ENCODE results near the gene CDHR3. TPM values are rescaled to one million over a fixed set of nuclear protein-coding genes. Genes with fewer than 3 reads are reported as not detected.
A peak's percentile ranks its signal among the peaks of the same experiment; 100 is the strongest.

CDHR3 gene
- total and polyA plus RNA-seq, 5 donors from 2014 or later, result 5.6 to 38.2 (median 8.5) TPM

DNA sequence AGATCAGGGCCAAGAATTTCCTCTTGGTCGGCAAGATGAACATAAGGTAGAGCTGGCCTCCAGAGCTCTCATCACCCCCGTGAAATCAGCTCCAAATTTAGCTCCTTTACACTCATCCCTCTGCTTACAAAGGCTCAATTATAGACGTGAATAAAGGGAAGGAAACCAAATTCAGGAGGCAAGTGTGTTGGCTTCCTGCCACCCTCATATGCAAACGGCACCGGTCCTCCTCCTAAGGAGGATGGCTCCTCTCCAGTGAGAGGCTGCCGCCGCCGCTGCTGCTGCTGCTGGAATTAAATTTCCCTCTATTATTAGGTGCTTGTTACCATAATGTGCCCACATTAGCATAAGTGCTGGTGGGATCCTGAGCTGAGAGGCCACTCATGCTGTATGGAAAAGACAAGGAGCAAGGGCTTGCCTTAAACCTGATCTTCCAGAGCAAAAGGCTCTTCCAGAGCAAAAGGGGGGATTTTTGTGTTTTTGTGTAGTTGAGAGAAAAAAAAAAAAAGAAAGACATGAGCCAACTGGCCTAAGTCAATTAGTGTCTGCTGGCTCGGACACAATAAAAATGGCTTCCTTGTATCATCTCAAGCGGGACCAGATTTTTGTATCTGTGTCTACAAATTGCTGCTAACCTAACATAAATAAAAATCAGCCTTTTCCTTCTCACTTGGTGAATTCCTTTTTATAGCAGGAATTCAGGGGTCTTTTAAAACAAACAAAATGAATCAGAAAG lies 68.4 kb downstream of the CDHR3 start:
- Histone ChIP-seq H3K9me3 (ENCODE audit: control insufficient read depth in 2 of 2, low read length in 2 of 2) (no peaks in the 10 kb centered on the region), H3K36me3 (ENCODE audit: control insufficient read depth, insufficient read depth, low read length) (no peaks in the 10 kb centered on the region), H3K4me3 (ENCODE audit: low read depth, low read length) (no peak overlapping the region), H3K4me1 (ENCODE audit: control insufficient read depth, insufficient read depth, low read length, poor library complexity, severe bottlenecking) (no peaks in the 10 kb centered on the region), H3K27me3 (ENCODE audit: control insufficient read depth, insufficient read depth, low read length) (no peaks in the 10 kb centered on the region), H3K27ac (ENCODE audit: insufficient read depth, low read length, poor library complexity, severe bottlenecking) (no peak overlapping the region)
- Mint-ChIP-seq H3K36me3 (peaks cover 9% of the 10 kb centered on the region), H3K4me3 (no peak overlapping the region), H3K27ac (peak overlapping the region in 1 of 3 donors; percentile 17), H3K4me1 (peaks cover 0 to 14% (median 3%) of the 10 kb centered on the region in 4 donors), H3K27me3 (no peaks in the 10 kb centered on the region), H3K9me3 (no peaks in the 10 kb centered on the region)
- no peak for ATAC-seq (ENCODE audit: low read depth in 2 of 2)
- no peak for DNase-seq

DNA sequence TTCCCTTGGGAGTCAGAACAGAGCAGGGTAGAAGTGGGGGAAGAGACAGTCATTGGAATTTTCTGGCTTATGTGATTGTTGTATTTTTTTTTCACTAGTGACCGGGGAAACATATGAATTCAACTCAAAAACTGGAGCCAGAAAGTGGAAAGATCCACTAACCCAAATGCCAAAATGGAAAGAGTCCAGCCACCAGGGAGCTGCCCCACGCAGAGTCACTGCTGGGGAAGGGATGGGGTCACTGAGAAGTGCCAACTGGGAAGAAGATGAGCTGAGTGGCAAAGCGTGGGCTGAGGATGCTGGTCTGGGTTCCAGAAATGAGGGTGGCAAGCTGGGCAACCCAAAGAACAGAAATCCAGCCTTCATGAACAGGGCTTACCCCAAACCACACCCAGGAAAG lies 69.2 kb downstream of the CDHR3 start:
- H3K27ac ChIP-seq (ENCODE audit: insufficient read depth, low read length, poor library complexity, severe bottlenecking), result no peak overlapping the region
- Mint-ChIP-seq H3K27ac (no peak overlapping the region), H3K27me3 (no peaks in the 10 kb centered on the region), H3K9me3 (no peaks in the 10 kb centered on the region), H3K4me1 (peaks cover 0 to 10% (median 3%) of the 10 kb centered on the region in 4 donors), H3K4me3 (no peak overlapping the region), H3K36me3 (peaks cover 9% of the 10 kb centered on the region)
- DNase-seq (no peak), ATAC-seq (ENCODE audit: low read depth in 2 of 2) (no peak)
- H3K4me1 ChIP-seq (ENCODE audit: control insufficient read depth, insufficient read depth, low read length, poor library complexity, severe bottlenecking), result no peaks in the 10 kb centered on the region
- no peaks in the 10 kb centered on the region for H3K27me3 ChIP-seq (ENCODE audit: control insufficient read depth, insufficient read depth, low read length)
- no peaks in the 10 kb centered on the region for H3K36me3 ChIP-seq (ENCODE audit: control insufficient read depth, insufficient read depth, low read length)
- no peak overlapping the region for H3K4me3 ChIP-seq (ENCODE audit: low read depth, low read length)
- H3K9me3 ChIP-seq (ENCODE audit: control insufficient read depth in 2 of 2, low read length in 2 of 2), result no peaks in the 10 kb centered on the region

GRCh38 chr7:106033735-106034134 lies 70.7 kb downstream of the CDHR3 start:
- peaks cover 0 to 14% (median 3%) of the 10 kb centered on the region in 4 donors for H3K4me1 Mint-ChIP-seq
- no peaks in the 10 kb centered on the region for H3K4me1 ChIP-seq (ENCODE audit: control insufficient read depth, insufficient read depth, low read length, poor library complexity, severe bottlenecking)
- H3K36me3 ChIP-seq (ENCODE audit: control insufficient read depth, insufficient read depth, low read length), result no peaks in the 10 kb centered on the region
- no peak overlapping the region for H3K27ac ChIP-seq (ENCODE audit: insufficient read depth, low read length, poor library complexity, severe bottlenecking)
- H3K27me3 ChIP-seq (ENCODE audit: control insufficient read depth, insufficient read depth, low read length), result no peaks in the 10 kb centered on the region
- peaks cover 9% of the 10 kb centered on the region for H3K36me3 Mint-ChIP-seq
- H3K4me3 ChIP-seq (ENCODE audit: low read depth, low read length), result no peak overlapping the region
- H3K27ac Mint-ChIP-seq, result no peak overlapping the region
- no peak for DNase-seq
- H3K9me3 ChIP-seq (ENCODE audit: control insufficient read depth in 2 of 2, low read length in 2 of 2), result no peaks in the 10 kb centered on the region
- no peaks in the 10 kb centered on the region for H3K9me3 Mint-ChIP-seq
- no peaks in the 10 kb centered on the region for H3K27me3 Mint-ChIP-seq
- no peak overlapping the region for H3K4me3 Mint-ChIP-seq
- no peak for ATAC-seq (ENCODE audit: low read depth in 2 of 2)

GRCh38 chr7:106034383-106034782 lies 71.3 kb downstream of the CDHR3 start:
- no peak for DNase-seq
- no peak overlapping the region for H3K27ac Mint-ChIP-seq

GRCh38 chr7:106035568-106035967 lies 72.5 kb downstream of the CDHR3 start:
- H3K27me3 ChIP-seq (ENCODE audit: control insufficient read depth, insufficient read depth, low read length), result no peaks in the 10 kb centered on the region
- peaks cover 0 to 18% (median 2%) of the 10 kb centered on the region in 4 donors for H3K4me1 Mint-ChIP-seq
- peak overlapping the region in 1 of 3 donors; percentile 77 for H3K27ac Mint-ChIP-seq
- H3K36me3 Mint-ChIP-seq, result peaks cover 6% of the 10 kb centered on the region
- H3K4me3 ChIP-seq (ENCODE audit: low read depth, low read length), result no peak overlapping the region
- H3K36me3 ChIP-seq (ENCODE audit: control insufficient read depth, insufficient read depth, low read length), result no peaks in the 10 kb centered on the region
- H3K4me3 Mint-ChIP-seq, result no peak overlapping the region
- no peak overlapping the region for H3K27ac ChIP-seq (ENCODE audit: insufficient read depth, low read length, poor library complexity, severe bottlenecking)
- H3K9me3 Mint-ChIP-seq, result no peaks in the 10 kb centered on the region
- DNase-seq (no peak), ATAC-seq (ENCODE audit: low read depth in 2 of 2) (no peak)
- no peaks in the 10 kb centered on the region for H3K27me3 Mint-ChIP-seq
- H3K9me3 ChIP-seq (ENCODE audit: control insufficient read depth in 2 of 2, low read length in 2 of 2), result no peaks in the 10 kb centered on the region
- no peaks in the 10 kb centered on the region for H3K4me1 ChIP-seq (ENCODE audit: control insufficient read depth, insufficient read depth, low read length, poor library complexity, severe bottlenecking)

More at GRCh38 chr7:106034383-106034782, 71.3 kb downstream of the CDHR3 start:
- Mint-ChIP-seq H3K4me3 (no peak overlapping the region), H3K9me3 (no peaks in the 10 kb centered on the region), H3K27me3 (no peaks in the 10 kb centered on the region), H3K4me1 (peaks cover 0 to 14% (median 3%) of the 10 kb centered on the region in 4 donors), H3K36me3 (peaks cover 8% of the 10 kb centered on the region)
- H3K4me3 ChIP-seq (ENCODE audit: low read depth, low read length), result no peak overlapping the region
- H3K36me3 ChIP-seq (ENCODE audit: control insufficient read depth, insufficient read depth, low read length), result no peaks in the 10 kb centered on the region
- H3K9me3 ChIP-seq (ENCODE audit: control insufficient read depth in 2 of 2, low read length in 2 of 2), result no peaks in the 10 kb centered on the region
- H3K4me1 ChIP-seq (ENCODE audit: control insufficient read depth, insufficient read depth, low read length, poor library complexity, severe bottlenecking), result no peaks in the 10 kb centered on the region
- no peaks in the 10 kb centered on the region for H3K27me3 ChIP-seq (ENCODE audit: control insufficient read depth, insufficient read depth, low read length)
- H3K27ac ChIP-seq (ENCODE audit: insufficient read depth, low read length, poor library complexity, severe bottlenecking), result no peak overlapping the region
- no peak for ATAC-seq (ENCODE audit: low read depth in 2 of 2)

- H3K4me1 Mint-ChIP-seq, result peaks cover 0 to 21% (median 3%) of the 10 kb centered on the region in 4 donors
- peak overlapping the region in 1 of 3 donors; percentile 77 for H3K27ac Mint-ChIP-seq
- H3K9me3 Mint-ChIP-seq, result no peaks in the 10 kb centered on the region
These were observed 72.9 kb downstream of the CDHR3 start for GRCh38 chr7:106036004-106036403.

GRCh38 chr7:106037489-106038176 lies 74.6 kb downstream of the CDHR3 start:
- H3K36me3 Mint-ChIP-seq, result no peaks in the 10 kb centered on the region
- Histone ChIP-seq H3K36me3 (ENCODE audit: control insufficient read depth, insufficient read depth, low read length) (no peaks in the 10 kb centered on the region), H3K27me3 (ENCODE audit: control insufficient read depth, insufficient read depth, low read length) (no peaks in the 10 kb centered on the region), H3K9me3 (ENCODE audit: control insufficient read depth in 2 of 2, low read length in 2 of 2) (no peaks in the 10 kb centered on the region), H3K27ac (ENCODE audit: insufficient read depth, low read length, poor library complexity, severe bottlenecking) (no peak overlapping the region), H3K4me3 (ENCODE audit: low read depth, low read length) (no peak overlapping the region), H3K4me1 (ENCODE audit: control insufficient read depth, insufficient read depth, low read length, poor library complexity, severe bottlenecking) (peaks cover 14% of the 10 kb centered on the region)
- no peak for DNase-seq
- peak overlapping the region in 1 of 3 donors; percentile 2 for H3K27ac Mint-ChIP-seq
- peaks cover under 1% of the 10 kb centered on the region for H3K27me3 Mint-ChIP-seq
- no peak for ATAC-seq (ENCODE audit: low read depth in 2 of 2)
- peaks cover 0 to 32% (median 8%) of the 10 kb centered on the region in 4 donors for H3K4me1 Mint-ChIP-seq
- no peak overlapping the region for H3K4me3 Mint-ChIP-seq
- H3K9me3 Mint-ChIP-seq, result no peaks in the 10 kb centered on the region

More at GRCh38 chr7:106036004-106036403, 72.9 kb downstream of the CDHR3 start:
- Histone ChIP-seq H3K4me1 (ENCODE audit: control insufficient read depth, insufficient read depth, low read length, poor library complexity, severe bottlenecking) (peaks cover 4% of the 10 kb centered on the region), H3K27me3 (ENCODE audit: control insufficient read depth, insufficient read depth, low read length) (no peaks in the 10 kb centered on the region), H3K36me3 (ENCODE audit: control insufficient read depth, insufficient read depth, low read length) (no peaks in the 10 kb centered on the region), H3K4me3 (ENCODE audit: low read depth, low read length) (no peak overlapping the region), H3K27ac (ENCODE audit: insufficient read depth, low read length, poor library complexity, severe bottlenecking) (no peak overlapping the region), H3K9me3 (ENCODE audit: control insufficient read depth in 2 of 2, low read length in 2 of 2) (no peaks in the 10 kb centered on the region)
- Mint-ChIP-seq H3K4me3 (no peak overlapping the region), H3K27me3 (no peaks in the 10 kb centered on the region), H3K36me3 (peaks cover 6% of the 10 kb centered on the region)
- ATAC-seq (ENCODE audit: low read depth in 2 of 2) (no peak), DNase-seq (no peak)
